Fibroblast of skin of back (primary cell): ENCODE results near the gene C19orf47.
"Not testable (repeated sequence)": the region's sequence is repeated elsewhere in the genome, so short reads cannot be mapped to it uniquely, and the experiment has no call there.

ENCODE experiments used
- DNase-seq: peaks from one replicate; pipeline ENCODE4 v3.0.0-alpha.2; 2013

The C19orf47 gene

GRCh38 chr19:40344422-40344821 is 3.8 kb downstream of the C19orf47 start:
- no peak for DNase-seq

- no peak for DNase-seq
Measured at GRCh38 chr19:40342644-40343311, 5.4 kb downstream of the C19orf47 start.

- no peak for DNase-seq
Measured at GRCh38 chr19:40341601-40342482, 6.4 kb downstream of the C19orf47 start.

DNA sequence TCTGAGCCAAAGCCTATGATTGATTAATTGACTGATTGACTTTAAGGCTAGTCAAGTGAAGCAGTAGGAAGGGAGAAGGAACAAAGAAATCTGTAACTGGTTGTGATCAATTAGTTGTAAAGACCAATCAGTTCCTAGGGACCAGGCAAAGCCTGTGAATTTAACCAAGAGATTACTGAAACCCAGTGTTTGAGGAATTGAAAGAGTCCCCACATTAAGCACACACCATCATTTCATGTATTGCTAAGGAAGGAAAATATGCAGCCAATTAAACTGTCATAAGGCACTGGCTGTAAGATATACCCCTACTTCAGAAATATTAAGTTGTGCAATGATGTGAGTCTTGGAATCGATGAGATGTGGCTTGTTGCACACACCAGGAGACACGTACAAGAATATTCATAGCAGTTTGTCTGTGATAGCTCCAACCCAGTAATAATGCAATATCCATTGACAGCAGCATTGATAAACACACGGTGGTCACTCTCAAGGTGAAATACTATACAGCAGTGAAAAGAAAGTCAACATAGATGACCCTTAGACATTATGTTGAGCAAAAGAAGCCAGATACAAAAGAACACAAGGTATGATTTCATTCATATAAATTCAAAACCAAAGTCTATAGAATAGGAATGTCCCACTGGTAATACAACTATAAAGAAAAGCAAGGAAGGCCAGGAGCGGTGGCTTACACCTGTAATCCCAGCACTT is 9.0 kb downstream of the C19orf47 start:
- no peak for DNase-seq

GRCh38 chr19:40337594-40337993 is 10.6 kb downstream of the C19orf47 start:
- DNase-seq: no peak

DNA sequence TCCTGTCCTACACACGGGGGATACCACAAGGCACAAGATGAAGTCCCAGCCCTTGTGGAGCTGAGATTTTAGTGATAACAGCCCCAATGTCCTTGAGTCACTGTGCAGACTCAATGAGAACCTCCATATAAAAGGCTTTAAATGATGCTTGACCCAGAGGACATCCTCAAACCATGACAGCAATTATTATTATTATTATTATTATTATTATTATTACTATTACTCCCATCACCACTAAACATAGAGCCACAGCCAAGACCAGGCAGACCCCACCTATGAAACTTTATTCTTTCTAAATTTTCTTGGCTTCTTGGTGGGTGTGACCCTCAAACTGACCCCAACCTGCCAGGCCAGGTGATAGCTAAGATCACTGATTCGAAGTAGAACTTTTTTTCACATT is 11.1 kb downstream of the C19orf47 start:
- no peak for DNase-seq

DNA sequence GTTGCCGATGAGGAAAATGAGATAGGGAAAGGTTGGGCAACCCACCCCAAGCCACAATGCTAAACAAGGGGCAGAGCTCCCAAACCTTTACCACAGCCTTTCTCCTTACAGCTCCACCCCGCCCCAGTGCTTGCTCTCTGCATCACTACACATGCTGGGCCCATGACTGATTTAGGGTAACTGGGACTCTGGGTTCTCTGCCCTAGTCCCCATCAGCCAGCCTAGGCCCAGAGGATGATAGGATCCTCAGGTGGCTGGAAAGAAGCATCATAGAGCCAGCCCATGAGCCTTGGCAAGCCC is 11.6 kb downstream of the C19orf47 start:
- no peak for DNase-seq

DNA sequence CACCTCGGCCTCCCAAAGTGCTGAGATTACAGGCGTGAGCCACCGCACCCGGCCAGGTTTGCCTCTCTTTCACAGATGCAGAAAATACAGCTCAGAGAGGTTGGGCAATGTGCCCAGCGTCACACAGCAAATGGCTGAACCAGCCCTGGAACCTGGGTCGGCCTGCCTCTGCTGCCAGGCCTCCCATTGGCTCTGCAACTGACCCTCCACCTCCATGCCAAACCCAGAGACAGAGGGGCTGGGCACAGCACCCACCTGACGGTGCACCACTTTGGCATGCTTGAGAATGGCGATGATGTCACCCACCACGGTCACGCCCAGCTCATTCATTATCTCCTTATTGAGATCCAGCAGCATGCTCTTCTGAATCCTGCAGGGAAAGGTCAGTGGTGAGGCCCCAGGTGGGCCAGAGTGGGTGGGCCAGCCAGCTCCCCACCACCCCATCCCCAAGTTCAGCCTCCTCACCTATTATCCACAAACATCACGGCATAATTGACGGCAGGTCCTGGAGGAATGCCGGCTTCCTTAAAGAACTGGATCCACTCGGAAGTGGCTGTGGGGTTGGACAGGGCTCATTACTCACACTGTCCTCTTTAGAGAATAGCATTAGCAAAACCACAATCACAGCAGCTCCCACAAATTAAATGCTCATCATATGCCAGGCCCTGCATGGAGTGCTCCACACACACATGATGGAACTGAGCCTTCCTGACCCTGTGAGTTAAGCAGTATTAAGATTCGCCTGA is 12.2 kb downstream of the C19orf47 start:
- no peak for DNase-seq

DNA sequence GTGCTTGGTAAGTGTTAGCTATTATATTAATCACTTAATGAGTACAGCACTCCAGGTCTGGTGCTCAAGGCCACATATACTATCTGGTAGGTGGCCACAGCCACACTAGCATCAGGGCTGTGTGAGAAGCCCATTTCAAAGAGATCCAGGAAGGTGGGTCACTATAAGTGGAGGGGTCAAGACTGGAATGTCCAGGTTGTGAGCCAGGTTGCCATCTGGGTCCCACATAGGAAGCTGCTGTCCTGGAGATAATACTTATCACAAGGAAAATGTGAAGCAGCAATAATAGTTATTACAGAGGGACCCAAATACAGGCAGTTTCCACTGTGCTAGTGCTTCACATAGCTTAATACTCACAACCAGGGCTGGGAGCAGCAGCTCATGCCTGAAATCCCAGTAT is 13.1 kb downstream of the C19orf47 start:
- no peak for DNase-seq

DNA sequence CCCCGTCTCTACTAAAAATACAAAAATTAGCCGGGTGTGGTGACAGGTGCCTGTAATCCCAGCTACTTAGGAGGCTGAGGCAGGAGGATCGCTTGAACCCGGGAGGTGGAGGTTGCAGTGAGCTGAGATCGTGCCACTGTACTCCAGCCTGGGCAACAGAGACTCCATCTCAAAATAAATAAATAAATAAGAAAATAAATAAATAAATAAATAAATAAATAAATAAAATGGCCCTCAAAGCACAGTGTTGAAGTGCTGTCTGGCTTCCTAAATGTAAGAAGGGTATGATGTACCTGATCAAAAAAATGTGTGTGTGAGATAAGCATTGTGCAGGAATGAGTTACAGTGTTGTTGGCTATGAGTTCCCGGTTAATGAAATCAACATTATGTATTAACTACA is 15.1 kb downstream of the C19orf47 start:
- not testable (repeated sequence) for DNase-seq

- DNase-seq: no peak
Measured at GRCh38 chr19:40332669-40333068, 15.5 kb downstream of the C19orf47 start.

- no peak for DNase-seq
Measured at GRCh38 chr19:40331052-40331451, 17.1 kb downstream of the C19orf47 start.

GRCh38 chr19:40326201-40326600 is 22.0 kb downstream of the C19orf47 start:
- DNase-seq: no peak

DNA sequence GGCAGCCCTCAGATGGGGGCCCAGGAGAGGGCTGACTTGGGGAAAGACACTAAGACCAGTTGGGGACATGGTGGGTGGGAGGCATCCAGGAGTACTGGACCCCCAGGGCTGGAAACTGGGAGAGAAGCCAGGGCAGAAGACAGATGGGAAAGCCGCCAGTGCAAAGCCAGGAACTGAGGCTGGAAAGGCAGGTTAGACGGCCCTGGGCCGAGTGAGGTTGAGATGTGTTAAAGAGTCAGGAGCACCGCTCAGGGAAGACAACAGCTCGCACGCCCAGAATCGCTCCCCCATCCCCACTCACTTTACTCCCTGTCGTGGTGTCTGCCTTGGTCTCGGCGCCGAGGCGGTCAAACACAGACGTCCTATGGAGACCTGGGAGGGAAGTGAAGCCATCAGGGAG is 24.5 kb downstream of the C19orf47 start:
- DNase-seq: no peak

DNA sequence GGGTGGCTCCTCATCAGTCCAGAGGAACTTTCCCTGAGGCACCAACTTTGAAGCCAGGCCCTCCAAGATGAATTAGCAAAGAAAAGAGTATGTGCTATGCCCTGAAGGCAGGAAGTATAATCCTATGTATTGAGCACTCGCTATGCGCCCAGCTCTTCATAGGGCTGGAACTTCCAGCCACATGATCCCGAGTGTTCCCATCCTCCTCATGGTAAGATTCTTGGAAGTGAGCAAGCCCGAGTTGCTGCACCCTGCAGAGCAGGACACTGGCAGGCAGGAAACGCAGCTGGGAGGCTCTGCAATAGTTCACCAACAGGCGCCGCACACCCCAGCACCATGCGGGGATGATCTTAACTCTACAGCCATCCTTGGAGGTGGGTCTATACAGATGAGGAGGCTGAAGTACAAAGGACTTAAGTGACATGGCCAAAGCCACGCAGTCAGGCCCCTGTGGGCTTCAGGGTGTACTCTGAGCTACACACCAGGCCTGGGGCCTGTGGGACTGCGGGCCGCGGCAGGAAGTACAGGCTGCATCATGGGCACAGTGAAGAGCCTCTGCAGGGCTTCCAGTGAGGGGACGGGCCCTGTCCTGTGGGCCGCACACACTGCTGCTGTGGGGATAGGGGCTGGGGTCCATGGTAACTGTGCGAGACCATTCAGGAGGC is 25.1 kb downstream of the C19orf47 start:
- DNase-seq: no peak

GRCh38 chr19:40322271-40322610 is 26.0 kb downstream of the C19orf47 start:
- no peak for DNase-seq

DNA sequence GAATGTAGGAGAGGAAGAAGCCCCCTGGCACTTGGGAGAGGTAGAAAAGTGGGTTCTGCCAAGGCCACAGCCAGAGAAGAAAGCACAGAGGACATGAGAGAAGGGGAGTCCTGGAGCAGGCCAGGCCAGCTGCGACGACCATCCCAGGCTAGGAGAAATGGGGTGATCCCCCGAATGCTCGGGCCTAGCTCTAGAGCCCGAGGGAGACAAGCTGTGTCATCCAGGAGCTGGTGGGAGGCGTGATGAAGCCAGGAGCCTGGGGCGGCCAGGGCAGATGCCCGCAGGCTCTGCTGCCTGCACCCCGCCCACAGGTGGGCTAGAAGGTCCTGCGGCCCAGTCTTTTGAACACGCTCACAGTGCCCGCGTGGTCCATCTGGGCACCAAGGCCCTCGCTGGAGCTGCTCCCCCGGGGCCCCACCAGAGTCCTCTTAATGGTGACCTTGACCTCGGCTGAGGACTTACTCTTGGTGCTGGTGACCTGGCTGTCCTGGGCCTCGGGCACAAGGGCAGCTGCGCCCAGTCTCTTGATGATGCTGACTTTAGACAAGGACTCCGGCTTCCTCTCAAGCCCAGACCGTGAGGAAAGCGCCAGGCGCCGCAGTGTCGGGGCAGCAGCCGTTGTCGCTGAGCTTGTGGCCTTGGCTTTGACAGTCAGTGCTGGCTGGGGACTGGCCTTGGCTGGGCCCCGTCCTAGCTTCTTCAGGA is 26.5 kb downstream of the C19orf47 start:
- DNase-seq: no peak

GRCh38 chr19:40321076-40321475 is 27.1 kb downstream of the C19orf47 start:
- no peak for DNase-seq

DNA sequence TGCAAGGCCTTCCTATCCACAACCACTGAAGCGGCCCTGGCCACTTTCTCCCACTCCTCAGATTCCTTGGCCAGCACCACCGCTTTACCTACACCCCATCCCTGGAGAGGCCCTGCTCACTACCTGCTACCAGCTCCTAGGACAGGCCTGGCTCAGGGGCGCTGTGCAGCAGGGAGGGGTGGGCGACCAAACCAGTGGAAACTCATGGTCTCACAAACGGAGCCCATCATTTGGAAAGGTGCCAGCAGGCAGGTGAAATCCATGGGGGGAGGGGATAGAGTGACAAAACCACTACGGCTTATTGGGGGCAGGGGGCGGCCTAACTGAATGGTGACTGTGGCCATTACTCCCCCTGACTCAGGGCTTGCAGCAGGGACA is 27.6 kb downstream of the C19orf47 start:
- no peak for DNase-seq

DNA sequence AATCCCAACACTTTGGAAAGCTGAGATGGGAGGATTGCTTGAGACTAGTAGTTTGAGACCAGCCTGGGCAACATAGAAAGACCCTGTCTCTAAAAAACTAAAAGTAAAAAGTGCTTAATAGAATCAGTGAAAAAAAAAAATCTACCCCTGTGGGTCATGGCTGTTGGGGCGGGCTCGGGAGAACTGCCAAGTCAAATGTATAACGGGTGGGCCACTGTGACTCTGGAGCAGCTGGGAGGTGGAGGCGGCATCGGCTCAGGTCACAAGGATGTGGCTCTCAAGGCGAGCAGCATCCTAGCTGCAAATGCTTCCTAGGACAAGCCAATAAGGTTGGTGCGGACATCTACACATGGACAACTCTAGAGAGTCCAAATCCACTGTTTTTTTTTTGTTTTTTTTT is 30.9 kb downstream of the C19orf47 start:
- DNase-seq: no peak

DNA sequence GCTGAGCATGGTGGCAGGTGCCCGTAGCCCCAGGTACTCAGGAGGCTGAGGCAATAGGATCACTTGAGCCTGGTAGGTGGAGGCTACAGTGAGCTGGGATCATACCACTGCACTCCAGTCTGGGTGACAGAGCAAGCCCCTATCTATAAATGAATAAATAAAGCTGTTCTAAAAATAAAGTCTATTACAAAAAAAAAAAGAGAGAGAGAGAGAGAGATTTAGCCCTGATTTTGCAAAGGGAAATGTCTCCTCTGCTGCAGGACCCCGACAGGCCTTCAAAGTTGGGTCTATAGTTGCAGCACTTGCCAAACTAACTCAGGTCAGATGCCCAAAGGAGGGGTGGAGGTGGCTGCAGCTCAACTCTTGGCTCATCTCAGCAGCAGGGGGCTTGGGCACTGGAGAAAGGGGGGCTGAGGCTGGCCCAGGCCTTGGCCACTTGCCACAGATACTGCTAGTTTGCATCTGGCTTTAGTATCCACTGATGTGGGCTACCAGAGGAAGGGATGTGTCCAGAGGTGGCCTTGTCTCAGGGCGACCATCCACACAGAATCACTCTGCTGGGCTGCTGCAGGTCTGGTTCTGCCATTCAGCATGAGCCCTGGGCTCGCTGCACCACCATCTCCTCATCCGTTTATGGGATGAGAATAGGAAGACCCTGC is 32.3 kb downstream of the C19orf47 start:
- no peak for DNase-seq
